WI38 (cell line): Measurements from ENCODE around the gene KCNH5.

Source experiments
- H3K4me3 ChIP-seq: 2 replicates; pipeline ENCODE4 v1.5.1; 2011; ENCODE audit warnings: low read depth, mild to moderate bottlenecking, control low read depth, low read length
- TF ChIP-seq, protein P1 (sequence below): IDR thresholded peaks from 2 replicates; pipeline ENCODE4 v1.5.1; 2012; ENCODE audit warnings: low read depth, mild to moderate bottlenecking, control low read depth, low read length

KCNH5 gene

DNA sequence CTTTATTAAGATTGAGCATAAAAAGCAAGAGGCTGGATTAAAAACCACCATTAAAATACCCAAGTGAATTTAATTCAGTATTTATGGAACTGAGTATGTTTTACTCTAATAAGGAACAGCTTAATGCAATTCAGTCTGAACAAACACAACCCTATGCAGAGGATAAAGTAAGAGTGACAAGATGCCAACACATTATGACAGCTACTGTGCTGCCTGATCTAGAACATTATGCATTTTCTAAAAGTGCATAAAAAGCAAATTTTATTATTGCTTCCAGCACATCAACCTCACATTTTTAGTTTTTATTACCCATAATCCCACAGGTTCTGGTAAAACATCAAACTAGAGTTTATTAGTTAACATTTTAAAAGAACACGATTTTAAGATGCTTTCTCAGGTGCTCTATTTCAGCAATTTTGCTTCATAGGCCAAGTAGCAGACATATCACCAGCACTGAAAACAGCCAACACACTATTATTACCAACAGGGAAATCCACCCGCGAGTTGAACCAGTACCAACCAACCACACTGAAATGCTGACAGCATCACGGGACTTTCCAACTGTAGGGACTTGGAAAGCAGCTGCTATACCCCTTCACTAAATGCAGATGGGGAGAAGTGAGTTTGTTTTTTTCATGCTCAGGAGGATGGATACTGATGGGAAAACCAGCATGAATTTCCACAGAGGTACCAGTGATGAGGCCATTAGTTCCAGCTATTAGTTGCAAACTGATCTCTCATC is 372.1 kb downstream of the KCNH5 start:
- TF ChIP-seq, protein P1, sequence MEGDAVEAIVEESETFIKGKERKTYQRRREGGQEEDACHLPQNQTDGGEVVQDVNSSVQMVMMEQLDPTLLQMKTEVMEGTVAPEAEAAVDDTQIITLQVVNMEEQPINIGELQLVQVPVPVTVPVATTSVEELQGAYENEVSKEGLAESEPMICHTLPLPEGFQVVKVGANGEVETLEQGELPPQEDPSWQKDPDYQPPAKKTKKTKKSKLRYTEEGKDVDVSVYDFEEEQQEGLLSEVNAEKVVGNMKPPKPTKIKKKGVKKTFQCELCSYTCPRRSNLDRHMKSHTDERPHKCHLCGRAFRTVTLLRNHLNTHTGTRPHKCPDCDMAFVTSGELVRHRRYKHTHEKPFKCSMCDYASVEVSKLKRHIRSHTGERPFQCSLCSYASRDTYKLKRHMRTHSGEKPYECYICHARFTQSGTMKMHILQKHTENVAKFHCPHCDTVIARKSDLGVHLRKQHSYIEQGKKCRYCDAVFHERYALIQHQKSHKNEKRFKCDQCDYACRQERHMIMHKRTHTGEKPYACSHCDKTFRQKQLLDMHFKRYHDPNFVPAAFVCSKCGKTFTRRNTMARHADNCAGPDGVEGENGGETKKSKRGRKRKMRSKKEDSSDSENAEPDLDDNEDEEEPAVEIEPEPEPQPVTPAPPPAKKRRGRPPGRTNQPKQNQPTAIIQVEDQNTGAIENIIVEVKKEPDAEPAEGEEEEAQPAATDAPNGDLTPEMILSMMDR: no peak
- H3K4me3 ChIP-seq: no peak overlapping the region

DNA sequence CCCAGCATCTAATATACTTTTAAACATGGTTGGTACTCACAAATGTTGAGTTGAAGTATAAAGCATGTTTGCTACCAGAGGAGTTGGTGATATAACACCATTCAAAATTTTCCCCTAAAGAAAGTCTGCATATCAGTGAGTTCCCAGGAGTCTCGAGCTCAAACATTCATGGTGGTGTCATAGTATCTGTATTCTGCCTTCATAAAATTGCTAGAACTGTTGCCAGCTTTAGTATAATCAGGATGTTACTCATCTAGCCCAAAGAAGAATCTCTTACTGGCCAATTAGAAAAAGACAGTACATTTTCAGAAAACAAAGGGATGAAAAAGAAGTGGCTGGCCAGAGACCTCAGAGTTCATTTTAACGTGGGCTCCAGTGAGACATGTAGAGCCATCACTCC is 374.7 kb downstream of the KCNH5 start:
- TF ChIP-seq, protein P1: no peak
- no peak overlapping the region for H3K4me3 ChIP-seq

DNA sequence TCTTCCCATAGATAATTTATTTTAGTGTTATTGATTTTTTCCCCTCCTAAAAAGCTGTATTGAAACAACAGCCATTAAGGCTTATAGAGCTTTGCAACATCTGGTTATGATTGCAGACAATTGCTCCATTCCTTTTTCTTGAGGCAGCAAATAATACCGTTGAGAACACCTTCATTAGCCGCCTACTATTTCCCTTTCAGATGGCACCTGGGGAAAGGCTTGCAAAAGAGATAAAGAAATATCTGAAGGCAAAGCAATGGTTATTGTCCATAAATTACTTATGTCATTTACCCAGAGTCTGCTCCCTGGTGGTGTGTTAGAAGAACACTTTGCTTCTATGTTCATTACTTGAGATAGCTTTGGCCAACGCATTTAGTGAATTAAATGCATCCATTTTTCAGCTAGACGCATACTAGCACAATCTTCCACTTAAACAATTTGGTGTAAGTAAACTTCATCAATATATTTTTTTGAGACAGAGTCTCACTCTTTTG is 377.8 kb downstream of the KCNH5 start:
- H3K4me3 ChIP-seq: no peak overlapping the region
- TF ChIP-seq, protein P1: no peak

DNA sequence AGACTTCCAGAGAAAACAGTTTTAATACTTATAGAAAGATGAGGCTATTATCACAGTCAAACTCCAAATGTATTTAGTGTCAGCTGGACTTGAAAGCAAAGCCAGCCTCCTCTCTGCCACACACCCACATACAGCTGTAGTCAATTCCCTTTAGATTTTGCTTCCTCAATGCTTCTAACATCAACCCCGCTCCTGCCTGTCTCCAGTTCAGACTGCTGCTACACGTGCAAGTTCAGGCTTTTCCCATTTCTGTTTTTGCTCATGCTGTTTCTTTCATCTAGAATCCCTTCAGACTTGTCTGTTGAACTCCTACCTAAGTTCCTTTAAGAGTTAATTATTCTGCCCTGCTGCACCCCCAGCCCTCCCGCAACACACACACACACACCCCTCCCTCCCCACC is 380.0 kb downstream of the KCNH5 start:
- TF ChIP-seq, protein P1: no peak
- no peak overlapping the region for H3K4me3 ChIP-seq

DNA sequence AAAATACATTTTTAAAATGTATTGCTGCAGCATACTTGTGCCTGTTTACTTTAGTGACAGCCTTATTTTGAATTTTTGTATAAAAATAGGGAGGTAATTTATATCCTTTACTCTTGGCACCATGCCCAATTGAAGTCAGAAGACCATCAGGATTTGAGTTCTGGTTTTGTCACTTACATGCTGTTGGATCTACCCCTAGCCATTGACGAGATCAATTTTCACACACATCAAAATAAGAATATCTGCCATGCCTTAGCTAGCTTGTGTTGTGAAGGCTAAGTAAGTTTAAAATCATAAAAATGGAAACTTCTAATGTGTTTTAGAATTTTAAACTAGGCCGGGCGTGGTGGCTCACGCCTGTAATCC is 381.8 kb downstream of the KCNH5 start:
- H3K4me3 ChIP-seq: no peak overlapping the region
- TF ChIP-seq, protein P1: no peak

DNA sequence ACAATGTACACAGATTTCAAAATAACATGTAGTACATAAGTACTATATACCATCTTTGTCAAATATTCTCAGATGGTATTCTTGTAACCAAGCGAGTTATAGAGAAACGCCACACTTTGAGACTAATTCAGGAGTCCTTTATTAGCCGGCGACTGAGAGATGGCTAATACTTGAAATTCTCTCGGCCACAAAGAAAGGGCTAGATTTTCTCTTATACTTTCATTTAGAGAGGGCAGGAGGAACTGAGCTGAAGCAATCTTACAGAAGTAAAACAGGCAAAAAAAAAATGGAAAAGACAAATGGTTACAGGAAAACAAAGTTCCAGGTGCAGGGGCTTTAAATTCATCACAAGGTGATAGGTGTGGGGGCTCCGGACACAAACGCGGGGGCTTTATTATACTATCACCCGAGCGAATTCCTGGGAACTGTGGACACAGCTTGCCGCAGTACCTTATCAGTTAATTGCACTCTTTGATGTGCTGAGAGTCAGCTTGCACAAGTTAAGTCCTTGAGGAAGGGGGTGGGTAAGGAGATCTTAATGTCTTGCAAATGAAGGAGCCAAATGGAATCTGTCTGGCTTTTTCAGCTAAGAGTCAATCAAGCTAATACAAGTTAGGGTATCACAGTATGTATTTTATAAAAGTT is 382.3 kb downstream of the KCNH5 start:
- TF ChIP-seq, protein P1: no peak
- no peak overlapping the region for H3K4me3 ChIP-seq

DNA sequence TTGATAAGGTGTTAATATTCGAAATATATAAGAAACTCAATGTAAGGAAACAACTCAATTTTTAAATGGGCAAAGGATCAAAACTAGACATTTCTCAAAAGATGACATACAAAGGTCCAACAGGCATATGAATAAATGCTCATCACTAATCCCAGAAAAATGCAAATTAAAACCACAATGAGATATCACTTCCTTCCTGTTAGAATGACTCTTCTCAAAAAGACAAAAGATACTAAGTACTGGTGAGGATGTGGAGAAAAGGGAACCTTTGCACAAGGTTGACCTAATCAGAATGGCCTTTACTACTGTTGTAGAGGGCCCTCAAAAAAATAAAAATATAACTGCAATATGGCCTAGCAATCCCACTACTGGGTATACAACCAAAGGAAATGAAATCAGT is 383.4 kb downstream of the KCNH5 start:
- H3K4me3 ChIP-seq: no peak overlapping the region
- TF ChIP-seq, protein P1: no peak
